IPS DF 4.7 (cell line): ENCODE data around the gene CUX1.
"Not testable (repeated sequence)": the region's sequence is repeated elsewhere in the genome, so short reads cannot be mapped to it uniquely, and the experiment has no call there.

Experiments used
- DNase-seq: peaks from one replicate; pipeline ENCODE4 v3.0.0-alpha.2; 2013; ENCODE audit warnings: low spot score; ENCODE audit errors: extremely low read depth

Gene CUX1

DNA sequence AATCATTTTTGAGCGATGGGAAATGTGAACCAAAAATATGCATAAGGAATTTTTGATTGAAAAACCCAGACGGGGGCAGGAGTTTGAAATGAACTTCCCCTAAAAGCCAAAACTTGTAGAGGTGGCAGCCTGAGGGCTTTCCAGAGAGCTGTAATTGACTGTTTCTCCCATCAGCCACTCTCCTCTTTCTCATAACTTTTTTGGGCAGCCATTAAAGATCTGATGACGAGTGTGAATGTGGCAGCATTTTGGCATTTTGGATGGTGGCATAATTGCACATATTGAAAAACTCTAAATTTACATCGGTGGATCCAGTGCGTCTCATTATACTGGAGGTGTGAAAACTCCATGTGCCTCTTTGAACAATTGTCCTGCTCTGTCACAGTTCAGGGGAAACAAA, 159.0 kb downstream of the CUX1 start:
- no peak for DNase-seq

DNA sequence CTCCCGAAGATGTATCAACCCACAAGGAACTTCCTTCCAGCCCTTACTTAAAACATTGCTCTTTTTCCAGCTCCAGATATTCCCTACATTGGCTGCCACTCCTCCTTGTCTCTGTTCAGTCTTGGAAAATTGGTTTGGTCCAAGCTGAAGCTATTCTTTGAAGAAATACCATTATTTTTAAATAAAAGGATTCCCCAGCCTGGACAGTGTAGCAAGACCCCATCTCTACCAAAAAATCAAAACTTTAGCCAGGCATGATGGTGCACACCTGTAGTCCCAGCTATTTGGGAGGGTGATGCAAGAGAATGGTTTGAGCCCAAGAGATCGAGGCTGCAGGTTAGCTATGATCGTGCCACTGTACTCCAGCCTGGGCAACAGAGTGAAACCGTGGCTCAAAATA, 159.8 kb downstream of the CUX1 start:
- DNase-seq: no peak

DNA sequence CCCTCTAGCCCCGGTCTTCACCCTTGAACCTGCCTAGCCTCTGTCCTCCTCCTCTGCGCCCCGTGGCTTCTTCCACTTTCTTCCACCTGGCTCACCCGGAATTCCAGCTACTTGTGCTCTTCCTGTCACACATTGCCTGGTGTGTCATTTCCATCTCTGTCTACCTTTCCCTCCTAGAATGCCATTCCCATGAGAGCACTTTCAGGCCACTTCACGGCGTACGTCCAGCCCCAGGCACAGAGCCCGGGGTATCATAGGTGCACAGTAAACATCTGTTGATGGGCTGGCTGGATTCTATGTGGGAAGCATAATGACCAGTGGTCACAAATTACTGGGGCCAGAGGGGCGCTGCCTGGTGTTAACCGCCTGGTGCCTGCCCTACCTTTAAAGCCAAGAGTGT, 161.3 kb downstream of the CUX1 start:
- no peak for DNase-seq

DNA sequence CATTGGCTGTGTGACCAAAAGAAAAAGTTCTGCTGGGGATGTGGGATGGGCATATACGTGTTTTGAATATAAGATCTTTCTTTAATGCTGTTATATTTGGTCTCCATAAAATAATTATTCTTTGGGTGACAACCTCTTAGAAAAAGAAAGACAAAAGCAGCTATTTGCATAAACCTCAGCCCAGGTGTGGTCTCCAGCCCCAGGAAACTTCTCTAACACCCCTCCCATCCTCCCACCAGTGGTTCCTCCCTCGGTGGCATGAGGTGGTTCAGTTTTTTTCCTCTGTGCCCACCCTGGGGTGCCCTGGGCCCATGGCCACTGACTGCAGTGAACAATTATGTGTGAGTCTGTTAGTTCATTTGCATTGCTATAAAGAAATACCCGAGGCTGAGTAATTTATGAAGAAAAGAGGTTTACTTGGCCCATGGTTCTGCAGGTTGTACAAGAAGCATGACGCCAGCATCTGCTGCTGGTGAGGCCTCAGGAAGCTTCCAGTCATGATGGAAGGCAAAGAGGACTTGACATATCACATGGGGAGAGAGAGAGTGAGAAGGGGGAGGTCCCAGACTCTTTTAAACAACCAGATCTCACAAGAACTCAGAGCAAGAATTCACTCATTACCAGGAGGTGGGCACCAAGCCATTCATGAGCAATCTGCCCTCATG, 165.9 kb downstream of the CUX1 start:
- DNase-seq: no peak

DNA sequence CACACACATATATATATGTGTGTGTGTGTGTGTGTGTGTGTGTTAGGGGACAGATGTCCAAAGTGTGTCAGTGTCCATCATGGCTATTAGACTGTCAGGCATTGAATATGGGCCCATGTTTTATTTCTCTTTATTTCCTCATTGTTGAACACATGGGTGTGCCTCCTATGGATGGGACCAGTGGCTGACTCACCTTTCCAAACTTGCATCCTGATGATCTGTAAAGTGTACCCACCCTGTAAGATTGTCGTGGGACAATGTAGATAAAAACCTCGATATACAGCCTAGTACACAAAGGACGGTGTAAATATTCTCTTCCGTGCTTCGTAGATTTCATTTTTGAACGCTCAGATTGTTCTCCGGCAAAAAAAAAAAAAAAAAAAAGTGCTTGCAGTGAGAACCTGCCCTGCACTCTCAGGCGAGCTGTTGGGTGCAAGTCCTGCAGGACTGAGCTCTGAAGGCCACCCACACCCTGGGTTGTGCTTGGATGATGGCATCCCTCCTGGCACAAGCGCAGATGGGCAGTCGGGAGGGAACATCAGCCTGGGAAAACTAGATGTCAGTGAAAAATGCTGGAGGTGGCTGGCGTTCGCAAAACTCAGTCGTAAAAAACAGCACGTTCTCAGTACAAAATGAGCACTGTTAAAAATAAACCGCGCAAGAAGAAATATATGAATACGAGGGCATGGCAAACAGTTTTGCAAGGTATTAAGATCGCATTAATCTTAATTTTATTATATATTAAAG, 166.9 kb downstream of the CUX1 start:
- DNase-seq: no peak

DNA sequence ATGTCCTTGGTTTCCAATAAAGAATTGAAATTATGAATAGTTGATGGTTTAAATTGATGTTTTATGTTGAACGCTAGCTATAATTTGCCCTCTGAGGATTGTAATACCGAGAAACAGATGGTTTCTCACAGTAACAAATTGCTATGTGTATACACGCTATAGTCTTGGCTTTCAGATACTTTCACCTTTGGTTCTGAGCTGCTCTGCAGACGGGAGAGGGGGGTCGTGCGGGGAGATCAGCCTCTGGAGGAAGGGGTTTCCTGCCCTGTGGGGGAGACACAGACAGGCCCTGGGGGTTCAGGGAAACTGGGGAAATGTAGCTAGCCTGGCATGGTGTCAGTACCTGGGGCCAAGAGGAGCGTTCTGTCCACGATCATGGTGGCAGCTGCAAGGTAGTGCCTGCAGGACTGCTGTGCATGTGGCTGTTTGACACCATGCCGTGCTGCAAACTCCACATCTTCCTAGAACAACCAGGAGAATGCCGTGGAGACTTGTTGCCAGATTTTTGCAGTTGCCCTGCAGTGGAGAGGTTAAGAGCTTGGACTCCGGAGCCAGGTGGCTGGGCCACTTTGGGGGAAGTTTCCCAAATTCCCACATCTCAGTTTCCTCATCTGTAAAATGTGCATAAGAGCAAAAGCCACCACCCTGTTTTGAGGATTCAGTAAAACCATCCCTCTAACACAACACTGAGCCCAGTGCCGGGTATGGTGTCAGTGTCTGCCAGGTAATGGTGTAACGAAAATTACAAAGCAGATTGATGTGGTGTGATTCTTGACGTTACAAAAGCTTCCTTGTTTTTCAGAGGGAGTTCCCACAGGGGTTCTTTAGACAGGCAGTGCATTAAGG, 167.9 kb downstream of the CUX1 start:
- DNase-seq: no peak

DNA sequence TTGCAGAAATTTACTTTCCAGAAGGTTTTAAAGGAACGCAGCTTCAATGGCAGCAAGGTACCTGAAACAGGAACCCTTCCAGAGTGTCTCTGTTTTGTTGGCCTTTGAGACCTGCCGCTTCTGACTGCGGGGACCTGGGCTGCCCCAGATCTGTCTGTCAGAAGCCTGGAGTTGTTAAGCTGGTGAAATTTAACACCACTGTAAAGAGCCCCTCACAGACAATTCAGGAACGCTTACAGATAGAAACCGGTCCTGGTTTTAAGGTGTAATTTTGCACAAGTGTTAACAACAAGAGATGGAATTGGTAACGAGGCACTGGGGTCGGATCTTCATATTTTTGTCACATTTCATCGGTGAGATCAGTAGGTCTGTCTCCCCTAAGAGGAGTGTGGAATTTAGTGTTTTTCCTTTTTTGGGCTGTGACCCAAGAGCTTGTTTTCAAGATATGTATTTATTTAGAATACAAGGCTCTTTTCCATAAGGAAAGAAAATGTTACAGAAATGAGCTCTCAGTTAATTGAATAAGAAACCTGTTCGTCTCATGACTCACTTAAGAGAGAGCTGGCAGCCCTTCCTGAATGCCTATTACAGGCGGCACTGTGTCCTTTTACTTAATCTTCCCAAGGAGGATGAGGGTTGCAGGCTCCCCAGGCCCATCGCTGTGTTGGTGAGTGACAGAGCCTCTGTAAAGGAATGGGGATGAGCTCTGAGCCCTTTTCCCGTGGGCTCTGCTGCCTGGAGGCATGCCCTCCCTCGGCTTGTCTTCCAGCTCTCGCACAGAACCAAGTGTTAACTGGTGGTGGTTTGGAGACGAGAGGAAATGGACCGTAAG, 168.7 kb downstream of the CUX1 start:
- no peak for DNase-seq

DNA sequence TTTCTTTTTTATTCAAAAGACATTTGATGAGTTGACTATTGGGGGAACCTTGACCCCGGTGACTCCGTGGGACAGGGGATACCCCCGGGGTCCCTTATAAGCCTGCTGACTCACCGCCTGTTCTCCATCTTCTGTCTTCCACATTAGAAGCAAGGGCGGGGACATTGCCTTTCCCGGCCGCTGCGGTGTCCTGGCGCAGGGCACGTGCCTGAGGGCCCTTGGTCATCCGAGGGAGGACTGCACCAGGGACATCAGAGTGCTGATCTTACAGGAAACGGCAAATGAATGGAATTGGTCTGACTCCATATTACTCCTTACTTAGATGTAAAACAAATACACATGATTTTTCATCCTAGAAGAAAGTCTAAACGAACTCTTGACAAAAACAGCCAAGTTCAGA, 170.1 kb downstream of the CUX1 start:
- no peak for DNase-seq

DNA sequence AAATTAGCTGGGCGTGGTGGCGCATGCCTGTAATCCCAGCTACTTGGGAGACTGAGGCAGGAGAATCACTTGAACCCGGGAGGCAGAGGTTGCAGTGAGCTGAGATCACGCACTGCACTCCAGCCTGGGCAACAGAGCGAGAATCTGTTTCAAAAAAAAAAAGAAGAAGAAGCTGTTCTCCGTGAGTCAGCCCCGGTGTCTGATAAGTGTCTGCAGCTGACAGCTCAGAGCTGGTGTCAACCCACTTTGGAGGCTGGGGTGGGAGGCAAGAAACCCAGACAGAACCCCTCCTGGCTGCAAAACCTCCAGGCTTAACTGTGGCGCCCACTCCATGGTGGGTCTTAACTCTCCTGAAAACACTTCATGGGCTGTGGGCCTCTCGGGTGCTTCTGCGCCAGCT, 170.6 kb downstream of the CUX1 start:
- not testable (repeated sequence) for DNase-seq

DNA sequence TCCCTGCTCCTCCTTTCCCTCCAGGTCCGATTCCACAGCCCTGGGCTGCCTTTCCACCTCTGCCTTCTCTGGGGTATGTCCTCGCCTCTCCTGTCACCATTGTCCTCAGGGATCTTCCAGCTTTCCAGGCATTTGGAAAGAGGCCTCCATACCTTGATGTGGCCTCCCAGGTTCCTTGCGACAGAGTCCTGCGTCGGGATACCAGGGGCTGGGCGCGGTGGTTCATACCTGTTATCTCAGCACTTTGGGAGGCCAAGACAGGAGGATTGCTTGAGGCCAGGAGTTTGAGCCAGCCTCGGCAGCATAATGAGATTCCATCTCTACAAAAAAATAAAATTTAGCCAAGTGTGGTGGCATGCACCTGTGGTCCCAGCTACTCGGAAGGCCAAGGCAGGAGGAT, 171.1 kb downstream of the CUX1 start:
- DNase-seq: no peak

DNA sequence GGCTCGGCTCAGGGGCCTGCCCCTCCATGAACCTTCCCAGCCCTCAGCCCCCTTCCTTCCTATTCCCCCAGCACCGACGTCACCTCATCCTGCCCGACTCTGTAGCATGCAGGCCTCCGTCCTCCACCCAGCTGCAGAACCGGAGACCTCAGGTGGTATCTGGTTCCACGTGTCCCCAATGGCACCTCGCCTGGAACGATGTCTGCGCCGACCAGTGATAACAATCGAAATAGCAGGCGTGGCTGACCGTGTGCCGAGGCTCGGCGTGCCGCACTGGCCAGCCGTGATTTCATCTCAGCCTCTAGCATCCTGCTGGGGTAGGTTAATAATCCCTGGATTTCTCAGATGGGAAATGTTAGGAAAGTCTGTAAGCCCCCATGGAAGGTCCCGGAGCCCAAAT, 171.7 kb downstream of the CUX1 start:
- no peak for DNase-seq

DNA sequence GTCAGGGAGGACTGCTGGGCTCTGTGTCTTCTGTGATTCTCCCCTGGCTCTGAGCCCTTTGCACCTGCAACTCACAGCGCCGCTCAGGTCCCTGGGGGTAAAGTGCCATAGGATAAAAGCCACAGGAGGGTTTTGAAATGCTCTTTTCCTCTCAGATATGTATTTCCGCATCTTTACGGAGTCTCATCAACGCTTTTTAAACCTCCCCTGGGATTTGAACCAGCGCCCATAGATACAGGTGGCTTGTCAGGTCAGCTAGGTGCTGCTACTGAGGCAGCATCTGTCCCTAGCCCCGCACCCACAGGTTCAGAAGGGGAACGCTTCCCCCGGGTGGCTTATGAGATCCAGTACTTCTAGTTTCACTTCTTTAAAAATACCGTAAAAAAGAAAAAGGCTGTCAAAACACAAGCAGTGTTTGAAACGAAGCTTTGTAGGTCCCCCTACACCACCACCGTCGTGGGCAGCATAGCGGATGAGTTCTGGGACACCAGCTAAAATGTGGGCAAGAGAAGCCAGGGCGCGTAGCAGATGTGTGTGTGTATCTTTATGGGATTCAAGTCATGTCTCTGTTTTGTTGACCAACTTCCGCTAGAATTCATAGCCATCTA, 173.5 kb downstream of the CUX1 start:
- no peak for DNase-seq

DNA sequence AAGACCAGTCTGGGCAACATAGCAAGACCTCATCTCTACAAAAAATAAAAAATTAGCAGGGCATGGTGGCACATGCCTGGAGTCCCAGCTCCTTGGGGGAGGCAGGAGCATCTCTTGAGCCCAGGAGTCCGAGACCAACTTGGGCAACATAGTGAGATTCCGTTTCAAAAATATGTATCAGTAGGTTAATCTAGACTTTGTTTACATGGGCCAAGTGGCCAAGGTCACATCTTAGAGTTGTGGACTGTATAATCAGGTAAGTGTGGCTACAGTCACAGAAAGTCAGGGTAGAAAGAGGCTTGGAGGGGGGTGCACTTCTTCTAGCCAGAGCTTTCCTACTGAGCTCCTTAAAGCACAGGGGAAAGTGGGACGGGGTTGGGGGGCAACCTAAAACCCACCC, 174.4 kb downstream of the CUX1 start:
- no peak for DNase-seq

DNA sequence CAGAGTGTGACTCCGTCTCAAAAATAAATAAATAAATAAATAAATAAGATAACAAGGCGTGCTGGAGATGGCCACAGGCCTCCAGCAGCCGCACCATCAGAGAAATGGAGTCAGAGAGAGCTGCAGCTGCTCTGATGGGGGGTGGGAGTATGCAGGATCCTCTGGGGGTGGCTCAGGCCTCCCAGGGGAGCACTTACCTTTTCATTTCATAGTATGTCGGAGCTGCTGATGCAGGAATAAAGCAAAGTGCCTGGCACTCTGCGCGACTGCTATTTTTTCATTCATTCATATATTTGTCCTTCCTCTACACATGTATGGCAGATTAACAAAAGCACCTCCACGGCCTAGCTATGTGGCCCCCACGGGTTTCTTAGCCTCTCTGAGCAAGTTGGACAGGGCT, 175.9 kb downstream of the CUX1 start:
- no peak for DNase-seq

DNA sequence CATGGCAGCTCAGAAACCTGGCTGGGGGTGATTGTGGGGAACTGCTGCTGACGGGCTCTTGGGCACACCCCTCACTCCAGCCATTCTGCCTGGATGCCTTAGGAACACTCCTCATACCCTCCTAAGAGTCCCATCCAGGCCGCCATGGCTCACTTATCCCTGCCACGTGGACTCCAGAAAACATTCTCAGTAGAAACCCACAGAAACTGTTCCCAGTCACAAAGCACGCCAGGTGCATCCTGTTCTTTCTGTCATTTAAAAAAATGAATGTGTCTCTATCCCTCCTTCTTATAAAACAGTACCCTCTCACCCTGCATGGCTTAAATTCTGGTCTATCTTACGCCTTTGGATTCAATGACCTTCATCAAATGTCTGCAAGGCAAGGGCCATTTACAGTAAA, 177.7 kb downstream of the CUX1 start:
- no peak for DNase-seq

DNA sequence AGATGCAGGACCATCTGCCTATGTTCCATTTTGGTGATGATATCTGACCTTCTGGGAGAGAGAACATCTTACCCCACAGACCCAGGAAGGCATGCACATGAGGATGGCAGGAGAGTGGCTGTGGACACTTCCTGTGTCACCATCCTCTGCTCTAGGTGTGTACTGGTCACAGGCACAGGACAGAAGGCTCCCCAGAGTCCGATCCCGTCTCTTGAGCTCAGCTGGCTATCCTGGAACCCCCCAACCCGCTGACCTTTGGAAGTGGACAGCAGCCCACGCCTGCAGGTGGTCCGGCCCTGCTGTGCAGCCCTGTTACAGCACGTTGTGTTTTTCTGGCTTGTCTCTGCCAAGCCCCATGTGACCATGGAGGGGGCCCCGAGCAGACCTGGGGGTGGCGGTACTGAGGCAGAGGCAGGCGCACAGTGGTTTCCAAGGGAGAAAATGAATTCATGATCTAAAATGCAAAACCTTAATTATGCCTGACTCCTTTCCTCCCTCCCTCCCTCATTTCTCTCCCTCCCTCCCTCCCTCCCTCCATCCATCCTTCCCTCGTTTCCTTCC, 178.8 kb downstream of the CUX1 start:
- DNase-seq: no peak

DNA sequence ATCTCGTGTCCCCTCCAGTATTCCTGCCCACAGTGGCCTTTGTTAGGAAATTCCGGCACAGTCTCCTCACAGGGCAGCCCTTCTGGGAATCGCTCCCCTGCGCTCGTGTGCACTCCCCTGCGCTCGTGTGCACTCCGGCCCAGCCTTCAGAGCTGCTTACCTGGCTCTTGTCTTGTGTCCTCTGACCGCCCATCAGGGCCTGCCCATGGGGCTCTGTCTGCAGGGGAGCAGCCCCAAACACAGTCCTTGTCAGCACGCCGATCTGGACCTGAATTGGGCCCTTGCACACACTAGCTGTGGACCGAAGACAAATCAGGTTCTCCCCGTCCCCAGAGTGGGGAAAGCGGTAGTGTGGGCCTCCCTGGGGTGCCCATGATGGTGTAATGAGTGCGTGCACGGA, 179.4 kb downstream of the CUX1 start:
- no peak for DNase-seq

DNA sequence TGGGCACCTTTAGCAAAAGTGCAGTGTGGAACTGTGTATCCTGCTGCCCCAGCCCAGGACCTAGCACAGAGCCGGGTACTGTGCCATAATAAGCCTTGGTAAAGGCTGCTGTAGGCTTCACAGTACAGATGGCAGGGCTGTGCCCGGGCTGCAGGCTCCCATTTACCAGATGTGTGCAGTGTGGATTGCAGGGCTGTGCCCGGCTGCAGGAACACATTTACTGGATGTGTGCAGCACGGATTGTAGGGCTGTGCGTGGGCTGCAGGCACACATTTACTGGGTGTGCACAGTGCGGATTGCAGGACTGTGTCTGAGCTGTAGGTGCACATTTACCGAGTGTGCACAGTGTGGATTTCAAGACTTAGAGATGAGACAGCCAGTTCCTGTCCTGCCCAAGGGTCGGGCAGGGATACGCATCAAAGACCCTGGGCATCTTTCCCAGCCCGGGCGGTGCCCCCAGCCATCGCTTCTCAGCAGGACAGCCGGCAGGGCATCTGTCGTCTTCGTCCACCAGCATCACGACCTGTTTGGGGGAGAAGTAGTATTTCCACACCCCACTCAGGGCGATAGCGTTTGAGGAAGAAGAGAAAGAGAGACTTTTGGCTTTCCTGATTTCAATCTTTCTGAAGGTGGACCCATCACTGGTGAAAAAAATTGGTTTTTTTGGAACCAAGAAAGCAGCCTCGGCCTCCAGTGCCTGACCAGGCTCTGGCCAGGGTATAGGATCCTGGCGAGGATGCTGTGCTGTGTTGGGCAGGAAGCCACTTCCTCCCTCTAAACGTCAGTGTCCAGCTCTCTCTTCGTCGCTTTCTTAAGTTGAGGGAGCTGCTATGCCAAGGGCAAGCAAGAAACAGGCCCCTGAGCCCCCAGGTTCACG, 180.8 kb downstream of the CUX1 start:
- no peak for DNase-seq

DNA sequence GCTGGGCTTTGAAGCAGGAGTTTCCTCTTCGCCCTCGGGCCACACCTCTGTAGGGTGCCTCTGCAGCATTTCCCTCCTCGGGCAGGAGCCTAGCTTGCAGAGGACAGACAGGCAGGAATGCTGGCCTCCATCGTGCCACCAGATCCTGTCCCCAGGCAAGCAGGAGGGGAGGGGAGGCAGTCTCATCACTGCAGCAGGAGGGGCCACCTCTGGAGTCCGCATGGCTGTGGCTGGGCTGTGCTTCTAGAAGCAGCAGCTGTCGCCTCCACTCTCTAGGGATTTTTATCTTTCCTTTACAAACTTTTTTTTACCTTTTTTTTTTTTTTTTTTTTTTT, 181.4 kb downstream of the CUX1 start:
- DNase-seq: no peak

DNA sequence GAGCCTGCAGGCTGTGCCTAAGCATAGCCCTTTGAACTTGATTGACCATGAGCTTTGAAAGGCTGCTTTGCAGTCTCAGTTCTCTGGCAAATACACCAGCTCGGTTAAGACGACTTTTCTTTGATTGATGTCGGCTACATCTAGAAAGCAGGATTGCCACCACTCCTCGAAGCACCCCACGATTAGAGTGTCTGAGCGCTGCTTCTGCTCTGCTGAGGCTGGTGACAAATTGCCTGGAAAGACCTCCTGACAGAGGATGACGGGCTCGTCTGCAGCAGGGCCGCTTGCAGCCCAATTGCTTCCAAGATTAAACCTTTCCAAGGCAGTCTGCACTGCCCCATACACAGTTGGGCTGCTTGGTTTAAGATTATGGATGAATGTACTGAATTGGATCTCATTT, 182.0 kb downstream of the CUX1 start:
- no peak for DNase-seq
